ENCODE measurements around the gene LIPI. TPM values are rescaled to one million over a fixed set of nuclear protein-coding genes. Genes with fewer than 3 reads are reported as not detected.

The LIPI gene
- total RNA-seq, 3 donors from 2014 or later (not counting 1 experiment from before 2014, with no cell fraction given), result not detected

DNA sequence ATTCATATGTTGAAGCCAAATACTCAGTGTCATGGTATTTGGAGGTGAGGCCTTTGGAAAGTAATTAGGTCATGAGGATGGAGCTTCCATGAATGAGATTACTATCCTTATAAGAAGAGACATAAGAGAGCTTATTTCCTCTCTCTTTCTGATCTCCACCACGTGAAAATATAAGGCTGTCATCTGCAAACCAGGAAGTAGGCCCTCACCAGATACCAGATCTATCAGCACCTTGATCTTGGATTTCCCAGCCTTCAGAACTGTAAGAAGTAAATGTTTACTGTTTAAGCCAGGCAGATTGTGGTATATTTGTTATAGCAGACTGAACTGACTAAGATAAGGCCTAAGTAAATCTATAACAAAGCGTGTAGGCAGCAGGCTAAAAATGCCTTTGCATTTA, 30.5 kb upstream of the LIPI start:
- Mint-ChIP-seq H3K27ac (no peak overlapping the region), H3K9me3 (peaks cover 0 to 2% of the 10 kb centered on the region in 2 donors), H3K27me3 (ENCODE audit: low read depth in 2 of 2) (no peaks in the 10 kb centered on the region), H3K4me1 (no peaks in the 10 kb centered on the region), H3K36me3 (no peaks in the 10 kb centered on the region), H3K4me3 (no peak overlapping the region)
- DNase-seq (peak in 1 of 2 donors; percentile 44), ATAC-seq (no peak)
- TF ChIP-seq, protein P1, sequence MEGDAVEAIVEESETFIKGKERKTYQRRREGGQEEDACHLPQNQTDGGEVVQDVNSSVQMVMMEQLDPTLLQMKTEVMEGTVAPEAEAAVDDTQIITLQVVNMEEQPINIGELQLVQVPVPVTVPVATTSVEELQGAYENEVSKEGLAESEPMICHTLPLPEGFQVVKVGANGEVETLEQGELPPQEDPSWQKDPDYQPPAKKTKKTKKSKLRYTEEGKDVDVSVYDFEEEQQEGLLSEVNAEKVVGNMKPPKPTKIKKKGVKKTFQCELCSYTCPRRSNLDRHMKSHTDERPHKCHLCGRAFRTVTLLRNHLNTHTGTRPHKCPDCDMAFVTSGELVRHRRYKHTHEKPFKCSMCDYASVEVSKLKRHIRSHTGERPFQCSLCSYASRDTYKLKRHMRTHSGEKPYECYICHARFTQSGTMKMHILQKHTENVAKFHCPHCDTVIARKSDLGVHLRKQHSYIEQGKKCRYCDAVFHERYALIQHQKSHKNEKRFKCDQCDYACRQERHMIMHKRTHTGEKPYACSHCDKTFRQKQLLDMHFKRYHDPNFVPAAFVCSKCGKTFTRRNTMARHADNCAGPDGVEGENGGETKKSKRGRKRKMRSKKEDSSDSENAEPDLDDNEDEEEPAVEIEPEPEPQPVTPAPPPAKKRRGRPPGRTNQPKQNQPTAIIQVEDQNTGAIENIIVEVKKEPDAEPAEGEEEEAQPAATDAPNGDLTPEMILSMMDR (IDR thresholded peaks at IDR 0.05), result no peak
- Histone ChIP-seq H3K27me3 (ENCODE audit: control insufficient read depth, insufficient read depth, low read length) (no peaks in the 10 kb centered on the region), H3K4me1 (ENCODE audit: control insufficient read depth, insufficient read depth, low read length) (no peaks in the 10 kb centered on the region), H3K9me3 (ENCODE audit: control insufficient read depth, insufficient read depth, low read length) (no peaks in the 10 kb centered on the region), H3K36me3 (ENCODE audit: control insufficient read depth, insufficient read depth, low read length) (no peaks in the 10 kb centered on the region), H3K27ac (ENCODE audit: low read length) (no peak overlapping the region), H3K4me3 (ENCODE audit: low read length) (no peak overlapping the region)
- WGBS (ENCODE audit: insufficient coverage), result 43% methylated on average over 2 of the region's 2 CpGs
- intact Hi-C loops (cut with micrococcal nuclease), result no loop called here

DNA sequence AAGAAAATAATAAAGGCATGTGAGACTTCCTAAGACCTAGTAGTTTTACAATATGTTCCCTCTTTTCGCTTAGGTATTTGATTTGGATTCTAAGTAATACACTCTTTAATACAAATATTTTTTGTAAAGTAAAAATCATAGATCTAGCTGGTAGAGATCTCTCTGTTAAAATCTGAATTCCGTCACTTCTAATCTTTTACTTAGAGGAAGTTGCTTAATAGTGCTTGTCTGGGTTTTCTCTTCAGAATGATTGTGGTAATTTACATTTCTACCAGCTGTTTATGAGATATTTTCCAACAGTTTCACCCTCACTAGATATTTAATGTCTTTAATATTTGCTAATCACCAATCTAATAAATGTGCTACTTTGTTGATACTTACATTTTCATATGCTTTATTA, 28.5 kb upstream of the LIPI start:
- intact Hi-C loops (cut with micrococcal nuclease), result no loop called here
- Histone ChIP-seq H3K9me3 (ENCODE audit: control insufficient read depth, insufficient read depth, low read length) (no peaks in the 10 kb centered on the region), H3K36me3 (ENCODE audit: control insufficient read depth, insufficient read depth, low read length) (no peaks in the 10 kb centered on the region), H3K27ac (ENCODE audit: low read length) (no peak overlapping the region), H3K4me3 (ENCODE audit: low read length) (no peak overlapping the region), H3K27me3 (ENCODE audit: control insufficient read depth, insufficient read depth, low read length) (no peaks in the 10 kb centered on the region), H3K4me1 (ENCODE audit: control insufficient read depth, insufficient read depth, low read length) (no peaks in the 10 kb centered on the region)
- H3K9me3 Mint-ChIP-seq, result no peaks in the 10 kb centered on the region
- TF ChIP-seq, protein P1 (IDR thresholded peaks at IDR 0.05), result no peak
- no peaks in the 10 kb centered on the region for H3K36me3 Mint-ChIP-seq
- ATAC-seq, result no peak
- no peak overlapping the region for H3K27ac Mint-ChIP-seq
- no peaks in the 10 kb centered on the region for H3K4me1 Mint-ChIP-seq
- no peaks in the 10 kb centered on the region for H3K27me3 Mint-ChIP-seq (ENCODE audit: low read depth in 2 of 2)
- no CpG with 5 or more reads among the region's 2 CpGs for WGBS (ENCODE audit: insufficient coverage)
- no peak for DNase-seq
- H3K4me3 Mint-ChIP-seq, result no peak overlapping the region

DNA sequence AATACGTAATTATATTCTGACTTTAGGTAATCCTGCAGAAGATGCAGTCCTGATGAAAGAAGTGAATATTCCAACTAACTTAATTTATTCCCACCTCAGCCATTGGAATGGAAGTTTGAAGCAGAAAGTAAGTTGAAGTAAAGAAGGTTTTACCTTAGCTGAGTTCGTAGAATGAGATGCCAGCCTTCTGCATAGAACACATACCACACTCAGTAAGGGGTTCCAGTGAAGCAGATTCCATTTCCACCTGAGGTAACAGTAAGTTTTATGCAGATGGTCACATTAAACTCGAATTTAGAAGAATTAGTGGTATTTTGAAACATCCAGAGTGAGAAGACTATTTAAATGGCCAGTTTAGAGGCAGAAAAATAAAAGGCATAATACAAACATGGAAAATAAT, 25.4 kb upstream of the LIPI start:
- Mint-ChIP-seq H3K27ac (no peak overlapping the region), H3K4me3 (no peak overlapping the region), H3K27me3 (ENCODE audit: low read depth in 2 of 2) (no peaks in the 10 kb centered on the region), H3K4me1 (no peaks in the 10 kb centered on the region), H3K36me3 (no peaks in the 10 kb centered on the region), H3K9me3 (no peaks in the 10 kb centered on the region)
- TF ChIP-seq, protein P1 (IDR thresholded peaks at IDR 0.05), result no peak
- Histone ChIP-seq H3K9me3 (ENCODE audit: control insufficient read depth, insufficient read depth, low read length) (no peaks in the 10 kb centered on the region), H3K4me1 (ENCODE audit: control insufficient read depth, insufficient read depth, low read length) (no peaks in the 10 kb centered on the region), H3K27me3 (ENCODE audit: control insufficient read depth, insufficient read depth, low read length) (no peaks in the 10 kb centered on the region), H3K4me3 (ENCODE audit: low read length) (no peak overlapping the region), H3K27ac (ENCODE audit: low read length) (no peak overlapping the region), H3K36me3 (ENCODE audit: control insufficient read depth, insufficient read depth, low read length) (no peaks in the 10 kb centered on the region)
- ATAC-seq, result no peak
- WGBS (ENCODE audit: insufficient coverage), result 21% methylated on average over 1 of the region's 3 CpGs
- intact Hi-C loops (cut with micrococcal nuclease), result no loop called here
- no peak for DNase-seq

DNA sequence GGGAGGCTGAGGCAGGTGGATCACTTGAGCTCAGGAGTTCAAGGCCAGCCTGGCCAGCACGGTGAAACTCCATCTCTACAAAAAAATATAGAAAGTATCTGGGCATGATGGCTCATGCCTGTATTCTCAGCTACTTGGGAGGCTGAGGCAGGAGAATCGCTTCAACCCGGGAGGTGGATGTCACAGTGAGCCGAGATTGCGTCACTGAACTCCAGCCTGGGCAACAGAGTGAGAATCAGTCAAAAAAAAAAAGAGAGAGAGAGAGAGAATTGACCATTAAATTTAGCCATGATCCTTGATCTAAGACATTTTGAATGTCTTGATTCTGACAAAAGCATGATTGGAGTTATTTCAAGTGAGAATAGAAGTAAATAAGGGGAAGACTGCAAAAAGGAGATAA, 24.3 kb upstream of the LIPI start:
- no peak overlapping the region for H3K27ac ChIP-seq (ENCODE audit: low read length)
- no peaks in the 10 kb centered on the region for H3K27me3 ChIP-seq (ENCODE audit: control insufficient read depth, insufficient read depth, low read length)
- DNase-seq (no peak), ATAC-seq (no peak)
- Mint-ChIP-seq H3K27me3 (ENCODE audit: low read depth in 2 of 2) (no peaks in the 10 kb centered on the region), H3K9me3 (no peaks in the 10 kb centered on the region), H3K4me3 (no peak overlapping the region), H3K27ac (no peak overlapping the region), H3K36me3 (no peaks in the 10 kb centered on the region), H3K4me1 (no peaks in the 10 kb centered on the region)
- 83% methylated on average over 5 of the region's 5 CpGs for WGBS (ENCODE audit: insufficient coverage)
- H3K4me1 ChIP-seq (ENCODE audit: control insufficient read depth, insufficient read depth, low read length), result no peaks in the 10 kb centered on the region
- no peak overlapping the region for H3K4me3 ChIP-seq (ENCODE audit: low read length)
- intact Hi-C loops (cut with micrococcal nuclease), result no loop called here
- H3K9me3 ChIP-seq (ENCODE audit: control insufficient read depth, insufficient read depth, low read length), result no peaks in the 10 kb centered on the region
- TF ChIP-seq, protein P1 (IDR thresholded peaks at IDR 0.05), result no peak
- H3K36me3 ChIP-seq (ENCODE audit: control insufficient read depth, insufficient read depth, low read length), result no peaks in the 10 kb centered on the region
